ENCODE measurements around the gene DOCK3.

DOCK3 gene

GRCh38 chr3:50994537-50994936 is 319.8 kb downstream of the DOCK3 start:
- TF ChIP-seq POLR2AphosphoS5 (IDR thresholded peaks at IDR 0.05; ENCODE audit: low read depth, low read length) (no peak), SIN3A (IDR thresholded peaks at IDR 0.05; ENCODE audit: borderline replicate concordance, insufficient read depth, low read length) (no peak), FOXP2 (optimal IDR thresholded peaks at IDR 0.05; ENCODE audit: borderline replicate concordance, extremely low read depth, extremely low read length, insufficient read depth) (no peak), TAF1 (IDR thresholded peaks at IDR 0.05; ENCODE audit: borderline replicate concordance, insufficient read depth, low read length) (no peak)
- TF ChIP-seq, protein P1, sequence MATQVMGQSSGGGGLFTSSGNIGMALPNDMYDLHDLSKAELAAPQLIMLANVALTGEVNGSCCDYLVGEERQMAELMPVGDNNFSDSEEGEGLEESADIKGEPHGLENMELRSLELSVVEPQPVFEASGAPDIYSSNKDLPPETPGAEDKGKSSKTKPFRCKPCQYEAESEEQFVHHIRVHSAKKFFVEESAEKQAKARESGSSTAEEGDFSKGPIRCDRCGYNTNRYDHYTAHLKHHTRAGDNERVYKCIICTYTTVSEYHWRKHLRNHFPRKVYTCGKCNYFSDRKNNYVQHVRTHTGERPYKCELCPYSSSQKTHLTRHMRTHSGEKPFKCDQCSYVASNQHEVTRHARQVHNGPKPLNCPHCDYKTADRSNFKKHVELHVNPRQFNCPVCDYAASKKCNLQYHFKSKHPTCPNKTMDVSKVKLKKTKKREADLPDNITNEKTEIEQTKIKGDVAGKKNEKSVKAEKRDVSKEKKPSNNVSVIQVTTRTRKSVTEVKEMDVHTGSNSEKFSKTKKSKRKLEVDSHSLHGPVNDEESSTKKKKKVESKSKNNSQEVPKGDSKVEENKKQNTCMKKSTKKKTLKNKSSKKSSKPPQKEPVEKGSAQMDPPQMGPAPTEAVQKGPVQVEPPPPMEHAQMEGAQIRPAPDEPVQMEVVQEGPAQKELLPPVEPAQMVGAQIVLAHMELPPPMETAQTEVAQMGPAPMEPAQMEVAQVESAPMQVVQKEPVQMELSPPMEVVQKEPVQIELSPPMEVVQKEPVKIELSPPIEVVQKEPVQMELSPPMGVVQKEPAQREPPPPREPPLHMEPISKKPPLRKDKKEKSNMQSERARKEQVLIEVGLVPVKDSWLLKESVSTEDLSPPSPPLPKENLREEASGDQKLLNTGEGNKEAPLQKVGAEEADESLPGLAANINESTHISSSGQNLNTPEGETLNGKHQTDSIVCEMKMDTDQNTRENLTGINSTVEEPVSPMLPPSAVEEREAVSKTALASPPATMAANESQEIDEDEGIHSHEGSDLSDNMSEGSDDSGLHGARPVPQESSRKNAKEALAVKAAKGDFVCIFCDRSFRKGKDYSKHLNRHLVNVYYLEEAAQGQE (IDR thresholded peaks at IDR 0.05; ENCODE audit: insufficient read depth in 1 of 2, low read depth in 2 of 2, low read length in 2 of 2) = no peak

GRCh38 chr3:50995085-50995824 is 320.5 kb downstream of the DOCK3 start:
- TF ChIP-seq POLR2AphosphoS5 (IDR thresholded peaks at IDR 0.05; ENCODE audit: low read depth, low read length) (no peak), SIN3A (IDR thresholded peaks at IDR 0.05; ENCODE audit: borderline replicate concordance, insufficient read depth, low read length) (no peak), TAF1 (IDR thresholded peaks at IDR 0.05; ENCODE audit: borderline replicate concordance, insufficient read depth, low read length) (no peak), FOXP2 (optimal IDR thresholded peaks at IDR 0.05; ENCODE audit: borderline replicate concordance, extremely low read depth, extremely low read length, insufficient read depth) (no peak)
- TF ChIP-seq, protein P1 (IDR thresholded peaks at IDR 0.05; ENCODE audit: insufficient read depth in 1 of 2, low read depth in 2 of 2, low read length in 2 of 2) = no peak

GRCh38 chr3:51002495-51002894 is 327.8 kb downstream of the DOCK3 start:
- TF ChIP-seq SIN3A (IDR thresholded peaks at IDR 0.05; ENCODE audit: borderline replicate concordance, insufficient read depth, low read length) = no peak
- no peak for TF ChIP-seq FOXP2 (optimal IDR thresholded peaks at IDR 0.05; ENCODE audit: borderline replicate concordance, extremely low read depth, extremely low read length, insufficient read depth)
- no peak for TF ChIP-seq TAF1 (IDR thresholded peaks at IDR 0.05; ENCODE audit: borderline replicate concordance, insufficient read depth, low read length)
- TF ChIP-seq POLR2AphosphoS5 (IDR thresholded peaks at IDR 0.05; ENCODE audit: low read depth, low read length) = no peak
- TF ChIP-seq, protein P1 (IDR thresholded peaks at IDR 0.05; ENCODE audit: insufficient read depth in 1 of 2, low read depth in 2 of 2, low read length in 2 of 2) = no peak

DNA sequence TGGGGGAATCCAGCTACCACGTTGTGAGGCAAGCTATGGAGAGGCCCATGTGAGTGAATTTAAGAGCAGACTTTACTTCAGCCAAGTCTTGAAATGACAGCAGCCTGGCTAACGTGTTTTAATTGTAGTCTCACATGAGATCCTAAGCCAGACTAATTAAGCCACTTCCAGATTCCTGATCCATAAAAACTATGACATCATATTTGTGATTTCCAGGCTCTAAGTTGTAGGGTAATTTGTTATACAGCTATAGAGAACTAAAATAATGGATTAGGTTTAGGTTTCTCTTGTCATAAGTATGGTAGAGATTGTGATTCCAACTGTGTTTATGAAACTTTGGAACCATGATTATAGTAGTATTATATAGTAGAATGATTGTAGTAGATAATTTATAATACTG is 329.5 kb downstream of the DOCK3 start:
- TF ChIP-seq SIN3A (IDR thresholded peaks at IDR 0.05; ENCODE audit: borderline replicate concordance, insufficient read depth, low read length) = no peak
- no peak for TF ChIP-seq POLR2AphosphoS5 (IDR thresholded peaks at IDR 0.05; ENCODE audit: low read depth, low read length)
- no peak for TF ChIP-seq TAF1 (IDR thresholded peaks at IDR 0.05; ENCODE audit: borderline replicate concordance, insufficient read depth, low read length)
- TF ChIP-seq FOXP2 (optimal IDR thresholded peaks at IDR 0.05; ENCODE audit: borderline replicate concordance, extremely low read depth, extremely low read length, insufficient read depth) = no peak
- TF ChIP-seq, protein P1 (IDR thresholded peaks at IDR 0.05; ENCODE audit: insufficient read depth in 1 of 2, low read depth in 2 of 2, low read length in 2 of 2) = no peak

Measured in PFSK-1 (cell line).